ENCODE results near the gene MRGPRE.

GRCh38 chr11:3204141-3205015 lies 27.8 kb downstream of the MRGPRE start:
- TF ChIP-seq CTCF (IDR thresholded peaks at IDR 0.05 in 8 of 11, conservative IDR thresholded peaks at IDR 0.05 in 3 of 11) (no peak), POLR2AphosphoS5 (IDR thresholded peaks at IDR 0.05) (no peak)

Measured in spleen (tissue), 7 donors.